SU-DHL-6 (cell line): ENCODE measurements around the gene SERTAD2.

Experiments
- H2AFZ ChIP-seq: fragments of 200-600 bp; sonication (generic); 2 replicates; pipeline ENCODE4 v1.6.1; 2014; ENCODE audit warnings: low read depth, mild to moderate bottlenecking, moderate library complexity, mixed read lengths, antibody characterized with exemption, low read length; ENCODE audit not compliant: severe bottlenecking
- H3F3A ChIP-seq: fragments of 200-600 bp; shearing (Covaris generic); 2 replicates; pipeline ENCODE4 v1.6.0; 2016; ENCODE audit warnings: antibody characterized with exemption, mild to moderate bottlenecking; ENCODE audit not compliant: insufficient read depth
- H3K27ac ChIP-seq: fragments of 200-600 bp; sonication (generic); 2 replicates; pipeline ENCODE4 v1.5.1; 2016; ENCODE audit warnings: low read depth, mild to moderate bottlenecking, low read length, moderate library complexity, mixed read lengths
- H3K27me3 ChIP-seq: fragments of 200-600 bp; sonication (generic), shearing (Covaris generic); 2 replicates; pipeline ENCODE4 v1.6.0; 2014; ENCODE audit warnings: mild to moderate bottlenecking, low read length
- H3K36me3 ChIP-seq: fragments of 200-600 bp; sonication (generic); 2 replicates; pipeline ENCODE4 v1.6.1; 2014; ENCODE audit warnings: mild to moderate bottlenecking, low read length, mixed read lengths
- H3K4me2 ChIP-seq: fragments of 300-600, 200-600 bp; shearing (Covaris generic), sonication (generic); 2 replicates; pipeline ENCODE4 v1.6.0; 2014; ENCODE audit warnings: low read length, low read depth, mild to moderate bottlenecking; ENCODE audit not compliant: poor library complexity, severe bottlenecking
- H3K4me3 ChIP-seq: fragments of 200-600 bp; sonication (generic); 2 replicates; pipeline ENCODE4 v1.5.1; 2014; ENCODE audit warnings: antibody characterized with exemption, low read length, mild to moderate bottlenecking, mixed read lengths; ENCODE audit not compliant: insufficient read depth, poor library complexity, severe bottlenecking
- H3K79me2 ChIP-seq: fragments of 200-600 bp; sonication (generic); 2 replicates; pipeline ENCODE4 v1.6.1; 2014; ENCODE audit warnings: mild to moderate bottlenecking, low read length, moderate library complexity; ENCODE audit not compliant: insufficient read depth
- H3K9ac ChIP-seq: fragments of 200-600 bp; sonication (generic); 2 replicates; pipeline ENCODE4 v1.7.0; 2014; ENCODE audit warnings: mild to moderate bottlenecking, low read length
- H3K9me2 ChIP-seq: fragments of 200-600 bp; sonication (generic); replicated peaks from 2 replicates; pipeline ENCODE4 v1.6.1; 2014; ENCODE audit warnings: low read length; ENCODE audit not compliant: insufficient read depth
- H3K9me3 ChIP-seq: fragments of 200-600 bp; sonication (generic); 2 replicates; pipeline ENCODE4 v1.6.1; 2014; ENCODE audit warnings: low read length, mixed read lengths; ENCODE audit not compliant: insufficient read depth
- H4K20me1 ChIP-seq: fragments of 200-600 bp; sonication (generic); 2 replicates; pipeline ENCODE4 v1.6.1; 2014; ENCODE audit warnings: low read depth, mild to moderate bottlenecking, antibody characterized with exemption, low read length, moderate library complexity, mixed read lengths
- CTCF ChIP-seq: fragments of 200-600 bp; sonication (generic); IDR thresholded peaks from one replicate; pipeline ENCODE4 v1.5.1; 2017; ENCODE audit warnings: antibody characterized with exemption, mild to moderate bottlenecking, low read length, moderate library complexity; ENCODE audit not compliant: insufficient read depth, poor library complexity, severe bottlenecking
- EZH2phosphoT487 ChIP-seq: fragments of 200-600 bp; sonication (generic), shearing (Covaris generic); conservative IDR thresholded peaks from 2 replicates; pipeline ENCODE4 v1.6.1; 2018; ENCODE audit warnings: mild to moderate bottlenecking, antibody characterized with exemption, low read length, moderate library complexity, mixed read lengths

SERTAD2 gene

GRCh38 chr2:64632835-64633819 is 20.6 kb downstream of the SERTAD2 start:
- H3K9me2 ChIP-seq: no peaks in the 10 kb centered on the region
- H3K4me2 ChIP-seq: no peak overlapping the region
- H3K9ac ChIP-seq: no peak overlapping the region
- H2AFZ ChIP-seq: no peak overlapping the region
- no peaks in the 10 kb centered on the region; the same call in 1 of the 2 replicates for H4K20me1 ChIP-seq
- no peak overlapping the region for H3K4me3 ChIP-seq
- H3K79me2 ChIP-seq: peaks cover 60% of the 10 kb centered on the region
- H3K27ac ChIP-seq: no peak overlapping the region
- H3K27me3 ChIP-seq: no peaks in the 10 kb centered on the region
- no peaks in the 10 kb centered on the region for H3K9me3 ChIP-seq
- H3F3A ChIP-seq: peaks cover 28% of the 10 kb centered on the region
- H3K36me3 ChIP-seq: peaks cover 24% of the 10 kb centered on the region
- TF ChIP-seq EZH2phosphoT487: no peak
- TF ChIP-seq CTCF: no peak

- H3K27ac ChIP-seq: no peak overlapping the region
- no peak overlapping the region for H3K4me2 ChIP-seq
- H3K9me2 ChIP-seq: no peaks in the 10 kb centered on the region
- H3K27me3 ChIP-seq: no peaks in the 10 kb centered on the region
- H3K79me2 ChIP-seq: peaks cover 48% of the 10 kb centered on the region
- no peak overlapping the region for H3K4me3 ChIP-seq
- H3K36me3 ChIP-seq: peaks cover 24% of the 10 kb centered on the region
- H4K20me1 ChIP-seq: no peaks in the 10 kb centered on the region; the same call in 1 of the 2 replicates
- H3K9me3 ChIP-seq: no peaks in the 10 kb centered on the region
- no peak overlapping the region for H2AFZ ChIP-seq
- no peak overlapping the region for H3K9ac ChIP-seq
- no peak for TF ChIP-seq EZH2phosphoT487
- no peak for TF ChIP-seq CTCF
- H3F3A ChIP-seq: peaks cover 14% of the 10 kb centered on the region
Observed at GRCh38 chr2:64631771-64632170, 21.9 kb downstream of the SERTAD2 start.

GRCh38 chr2:64630752-64631151 is 23.0 kb downstream of the SERTAD2 start:
- no peaks in the 10 kb centered on the region for H3K9me3 ChIP-seq
- no peak for TF ChIP-seq EZH2phosphoT487
- TF ChIP-seq CTCF: no peak
- H3K9ac ChIP-seq: no peak overlapping the region
- H3K79me2 ChIP-seq: peaks cover 38% of the 10 kb centered on the region
- peaks cover 24% of the 10 kb centered on the region for H3K36me3 ChIP-seq
- no peaks in the 10 kb centered on the region for H3K9me2 ChIP-seq
- H3K4me2 ChIP-seq: no peak overlapping the region
- no peak overlapping the region for H2AFZ ChIP-seq
- H3K4me3 ChIP-seq: no peak overlapping the region
- H3K27ac ChIP-seq: no peak overlapping the region
- H4K20me1 ChIP-seq: no peaks in the 10 kb centered on the region; the same call in 1 of the 2 replicates
- H3F3A ChIP-seq: peaks cover 11% of the 10 kb centered on the region; the same call in 1 of the 2 replicates
- H3K27me3 ChIP-seq: no peaks in the 10 kb centered on the region
